H9 (cell line): ENCODE results near the gene ZNF407. TPM values are rescaled to one million over a fixed set of nuclear protein-coding genes. Genes with fewer than 3 reads are reported as not detected.

ENCODE experiments used
- DNase-seq: peaks from one replicate; pipeline ENCODE4 v3.0.0-alpha.2; 2017
- H2AFZ ChIP-seq: one replicate; pipeline ENCODE4 v1.6.1; 2013; ENCODE audit warnings: mild to moderate bottlenecking, low read length, control low read depth, moderate library complexity
- H2AK5ac ChIP-seq: 2 replicates; pipeline ENCODE4 v1.6.1; 2013; ENCODE audit warnings: low read length, control low read depth, mixed read lengths; ENCODE audit not compliant: insufficient read length
- H2BK120ac ChIP-seq: one replicate; pipeline ENCODE4 v1.6.1; 2013; ENCODE audit warnings: low read depth, mild to moderate bottlenecking, low read length, control low read depth, inconsistent platforms; ENCODE audit not compliant: poor library complexity, severe bottlenecking
- H2BK12ac ChIP-seq: 2 replicates; pipeline ENCODE4 v1.6.1; 2013; ENCODE audit warnings: low read length, control low read depth, mixed read lengths, low read depth; ENCODE audit not compliant: insufficient read length
- H2BK15ac ChIP-seq: 2 replicates; pipeline ENCODE4 v1.6.1; 2013; ENCODE audit warnings: low read depth, low read length, control low read depth
- H2BK20ac ChIP-seq: one replicate; pipeline ENCODE4 v1.6.1; 2013; ENCODE audit warnings: low read depth, mild to moderate bottlenecking, low read length, control low read depth, inconsistent platforms; ENCODE audit not compliant: poor library complexity, severe bottlenecking
- H2BK5ac ChIP-seq: 2 replicates; pipeline ENCODE4 v1.6.1; 2013; ENCODE audit warnings: low read length, control low read depth, mixed read lengths; ENCODE audit not compliant: insufficient read length
- H3K14ac ChIP-seq: 2 replicates; pipeline ENCODE4 v1.6.1; 2013; ENCODE audit warnings: low read length, control low read depth; ENCODE audit not compliant: insufficient read depth
- H3K18ac ChIP-seq: 2 replicates; pipeline ENCODE4 v1.6.1; 2013; ENCODE audit warnings: low read depth, mild to moderate bottlenecking, mixed read lengths, low read length, control low read depth; ENCODE audit not compliant: insufficient read length
- H3K23ac ChIP-seq: 2 replicates; pipeline ENCODE4 v1.6.1; 2013; ENCODE audit warnings: low read length, control low read depth, mixed read lengths, low read depth; ENCODE audit not compliant: insufficient read length
- H3K23me2 ChIP-seq: 2 replicates; pipeline ENCODE4 v1.6.1; 2013; ENCODE audit warnings: low read depth, mild to moderate bottlenecking, mixed read lengths, low read length, control low read depth; ENCODE audit not compliant: insufficient read length, poor library complexity, severe bottlenecking
- H3K27ac ChIP-seq: 2 replicates; pipeline ENCODE4 v1.5.1; 2013; ENCODE audit warnings: low read length, control low read depth, mixed read lengths, low read depth; ENCODE audit not compliant: insufficient read length
- H3K27me3 ChIP-seq: 2 replicates; pipeline ENCODE4 v1.6.1; 2013; ENCODE audit warnings: low read length, control low read depth, inconsistent platforms; ENCODE audit not compliant: insufficient read depth
- H3K4ac ChIP-seq: 2 replicates; pipeline ENCODE4 v1.6.1; 2013; ENCODE audit warnings: low read depth, mild to moderate bottlenecking, control low read depth, inconsistent platforms, low read length, moderate library complexity
- H3K4me1 ChIP-seq: 2 replicates; pipeline ENCODE4 v1.6.1; 2013; ENCODE audit warnings: low read length, control low read depth, inconsistent platforms; ENCODE audit not compliant: insufficient read depth
- H3K4me2 ChIP-seq: 2 replicates; pipeline ENCODE4 v1.6.1; 2013; ENCODE audit warnings: low read length, control low read depth, mixed read lengths; ENCODE audit not compliant: insufficient read length, insufficient read depth
- H3K56ac ChIP-seq: 2 replicates; pipeline ENCODE4 v1.6.1; 2013; ENCODE audit warnings: low read depth, mild to moderate bottlenecking, mixed read lengths, low read length, control low read depth; ENCODE audit not compliant: insufficient read length
- H3K79me1 ChIP-seq: 2 replicates; pipeline ENCODE4 v1.6.1; 2013; ENCODE audit warnings: low read depth, mild to moderate bottlenecking, moderate library complexity, low read length, control low read depth, inconsistent platforms; ENCODE audit not compliant: insufficient read depth, poor library complexity, severe bottlenecking
- H3K79me2 ChIP-seq: 2 replicates; pipeline ENCODE4 v1.6.1; 2013; ENCODE audit warnings: low read length, control low read depth, inconsistent platforms; ENCODE audit not compliant: insufficient read depth
- H3K9ac ChIP-seq: 2 replicates; pipeline ENCODE4 v1.6.1; 2013; ENCODE audit warnings: low read length, control low read depth, mixed read lengths; ENCODE audit not compliant: insufficient read length; ENCODE audit errors: extremely low read depth
- H3K9me3 ChIP-seq: one replicate; pipeline ENCODE4 v1.6.1; 2013; ENCODE audit warnings: low read depth, low read length, inconsistent platforms; ENCODE audit not compliant: control insufficient read depth
- H3T11ph ChIP-seq: one replicate; pipeline ENCODE4 v1.6.1; 2013; ENCODE audit warnings: mild to moderate bottlenecking, low read length, control low read depth, inconsistent platforms
- H4K20me1 ChIP-seq: one replicate; pipeline ENCODE4 v1.6.1; 2013; ENCODE audit not compliant: control insufficient read depth, insufficient read length, insufficient read depth
- H4K5ac ChIP-seq: 2 replicates; pipeline ENCODE4 v1.6.1; 2013; ENCODE audit warnings: low read depth, mild to moderate bottlenecking, mixed read lengths, low read length, control low read depth; ENCODE audit not compliant: insufficient read length
- H4K8ac ChIP-seq: replicated peaks from 2 replicates; pipeline ENCODE4 v1.6.1; 2013; ENCODE audit warnings: low read length, control low read depth, mixed read lengths, low read depth; ENCODE audit not compliant: insufficient read length
- H4K91ac ChIP-seq: 2 replicates; pipeline ENCODE4 v1.6.1; 2013; ENCODE audit warnings: low read depth, mild to moderate bottlenecking, moderate library complexity, mixed read lengths, low read length, control low read depth; ENCODE audit not compliant: insufficient read length
- H3K27ac Mint-ChIP-seq, 3 experiments: 2 replicates in 2 of 3; 3 replicates in 1 of 3; pipeline ENCODE4 v1.8.0; 2020 to 2021; ENCODE audit warnings: mixed read lengths in 3 of 3, mild to moderate bottlenecking in 1 of 3, moderate library complexity in 1 of 3
- H3K27me3 Mint-ChIP-seq: 2 replicates; pipeline ENCODE4 v1.8.0; 2021; ENCODE audit warnings: low read depth, mild to moderate bottlenecking, moderate library complexity, mixed read lengths
- H3K36me3 Mint-ChIP-seq, 3 experiments: 2 replicates in 2 of 3; 3 replicates in 1 of 3; pipeline ENCODE4 v1.8.0; 2020 to 2021; ENCODE audit warnings: low read depth in 3 of 3, mixed read lengths in 3 of 3; ENCODE audit not compliant: insufficient read depth in 1 of 3
- H3K4me1 Mint-ChIP-seq, 2 experiments: 2 replicates each; pipeline ENCODE4 v1.8.0; 2020; ENCODE audit warnings: mixed read lengths in 2 of 2
- H3K4me3 Mint-ChIP-seq, 2 experiments: 2 replicates in 1 of 2; 3 replicates in 1 of 2; pipeline ENCODE4 v1.8.0; 2020 to 2021; ENCODE audit warnings: mild to moderate bottlenecking in 2 of 2, mixed read lengths in 2 of 2, moderate library complexity in 1 of 2
- H3K9me3 Mint-ChIP-seq, 2 experiments: 2 replicates in 1 of 2; 3 replicates in 1 of 2; pipeline ENCODE4 v1.8.0; 2020; ENCODE audit warnings: mild to moderate bottlenecking in 2 of 2, mixed read lengths in 2 of 2, moderate library complexity in 1 of 2
- CTCF ChIP-seq: fragments of 200-600 bp; sonication (generic); conservative IDR thresholded peaks from 3 replicates; pipeline ENCODE4 v1.8.0; 2021; ENCODE audit warnings: antibody characterized with exemption, mild to moderate bottlenecking
- WGBS: extraction: QIAGEN DNeasy Blood & Tissue Kit; methylation state at CpG from one replicate; pipeline ENCODE4 v1.1.7; 2013; ENCODE audit warnings: missing lambda C conversion rate, low lambda C conversion rate, mixed read lengths; ENCODE audit not compliant: insufficient read length; ENCODE audit errors: extremely low coverage; 5-methylcytosine and 5-hydroxymethylcytosine counted together
- total RNA-seq: library from RNA; stranded (reverse); gene quantifications from 2 replicates; pipeline ENCODE4 v1.2.1, GENCODE V29; 2021

Gene ZNF407
- total RNA-seq, 1 experiment from 2014 or later, result 8.7 TPM

- TF ChIP-seq CTCF, result no peak
- Histone ChIP-seq H2BK5ac (no peak overlapping the region), H3K27ac (no peak overlapping the region), H3K4me2 (no peak overlapping the region), H3K56ac (no peak overlapping the region), H3K4ac (no peak overlapping the region), H2BK12ac (no peak overlapping the region), H3K79me1 (no peaks in the 10 kb centered on the region), H3K9me3 (no peaks in the 10 kb centered on the region), H2BK120ac (no peak overlapping the region), H4K8ac (no peak overlapping the region), H4K5ac (no peak overlapping the region), H3K4me1 (peaks cover 2% of the 10 kb centered on the region; the same call in 1 of the 2 replicates), H3K23me2 (no peaks in the 10 kb centered on the region), H2BK15ac (no peak overlapping the region), H2AK5ac (no peak overlapping the region), H3K27me3 (no peaks in the 10 kb centered on the region), H4K20me1 (no peaks in the 10 kb centered on the region), H2AFZ (peak overlapping the region; percentile 42), H3T11ph (no peak overlapping the region), H3K9ac (no peak overlapping the region), H4K91ac (no peak overlapping the region), H3K18ac (no peak overlapping the region), H3K14ac (no peak overlapping the region), H2BK20ac (no peak overlapping the region), H3K23ac (no peak overlapping the region), H3K79me2 (no peaks in the 10 kb centered on the region)
- no peak overlapping the region for H3K4me3 Mint-ChIP-seq
- peaks cover 7% of the 10 kb centered on the region for H3K27me3 Mint-ChIP-seq
- no peak for DNase-seq
- no peaks in the 10 kb centered on the region for H3K36me3 Mint-ChIP-seq
- WGBS, result no CpG with 5 or more reads among the region's 5 CpGs
- no peaks in the 10 kb centered on the region; a peak in 3 of 5 replicates for H3K9me3 Mint-ChIP-seq
- H3K27ac Mint-ChIP-seq, result no peak overlapping the region
- H3K4me1 Mint-ChIP-seq, result peaks cover 14 to 18% of the 10 kb centered on the region in 2 experiments
Observed at GRCh38 chr18:74577019-74577418, 20.7 kb upstream of the ZNF407 start.
